Tibial artery (tissue), 4 donors: ENCODE results near the gene TMC3.
A peak's percentile ranks its signal among the peaks of the same experiment; 100 is the strongest.

ENCODE experiments used
- DNase-seq, 2 donors: peaks; one replicate each; pipeline ENCODE4 v3.0.0-alpha.2; 2019
- H3K27ac ChIP-seq, 2 donors: fragments of 200-600 bp; sonication (generic) in 1 of 2; 1 replicate in 1 of 2; 2 replicates in 1 of 2; pipeline ENCODE4 v1.5.1; 2018 to 2019; ENCODE audit warnings: mild to moderate bottlenecking in 1 of 2
- H3K27me3 ChIP-seq, 2 donors: fragments of 200-600 bp; sonication (generic) in 1 of 2; one replicate each; pipeline versions ENCODE4 v1.5.1 to v1.6.0; 2016 to 2019
- H3K36me3 ChIP-seq, 3 donors: fragments of 200-600 bp; sonication (generic) in 2 of 3; one replicate each; pipeline ENCODE4 v1.5.1; 2016 to 2019; ENCODE audit warnings: mild to moderate bottlenecking in 2 of 3
- H3K4me1 ChIP-seq, 4 donors: fragments of 200-600 bp; sonication (generic) in 2 of 4; 1 replicate in 3 of 4; 2 replicates in 1 of 4; pipeline ENCODE4 v1.5.1; 2016 to 2019
- H3K4me3 ChIP-seq, 2 donors: fragments of 200-600 bp; sonication (generic) in 1 of 2; 1 replicate in 1 of 2; 2 replicates in 1 of 2; pipeline ENCODE4 v1.5.1; 2018 to 2019; ENCODE audit warnings: mild to moderate bottlenecking in 2 of 2
- H3K9me3 ChIP-seq, 3 donors: fragments of 200-600 bp; sonication (generic) in 1 of 3; one replicate each; pipeline ENCODE4 v1.5.1; 2016 to 2019
- CTCF ChIP-seq, 2 experiments: fragments of 200-600 bp in 1 of 2; fragments of 450-650 bp in 1 of 2; IDR thresholded peaks; one replicate each; pipeline ENCODE4 v1.5.1; 2017 to 2019; ENCODE audit warnings: antibody characterized with exemption in 2 of 2, mild to moderate bottlenecking in 1 of 2, moderate library complexity in 1 of 2
- intact Hi-C: fragments of 100-400 bp; cut with DNase I; formaldehyde crosslinking; loops from one replicate; pipeline ENCODE4 v1.15.0; 2023; ENCODE audit warnings: low total_unique reads

Gene TMC3

DNA sequence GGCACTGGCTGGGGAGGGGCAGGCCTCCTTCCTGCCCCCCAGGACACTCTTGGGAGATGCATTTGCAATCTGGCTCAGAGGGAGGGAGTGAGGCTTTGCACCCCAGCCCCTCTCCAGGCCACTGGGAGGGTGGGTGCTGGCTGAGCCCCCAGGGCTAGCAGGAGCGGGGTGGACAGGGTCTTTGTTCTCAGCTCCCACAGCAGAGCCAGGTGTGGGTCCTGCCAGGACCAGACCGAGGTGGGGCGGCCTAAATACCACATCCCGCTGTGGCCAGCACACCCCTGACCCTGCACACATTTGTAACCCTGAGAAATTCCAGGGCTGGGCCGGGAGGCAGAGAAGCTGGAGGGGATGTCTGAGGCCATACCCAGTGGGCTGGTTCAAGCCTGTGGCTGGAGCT lies 91.1 kb downstream of the TMC3 start:
- peaks cover 0 to 28% (median 20%) of the 10 kb centered on the region in 3 donors for H3K36me3 ChIP-seq
- no peaks in the 10 kb centered on the region for H3K27me3 ChIP-seq
- TF ChIP-seq CTCF (IDR thresholded peaks at IDR 0.05) = no peak
- DNase-seq = peak in 1 of 2 donors; percentile 63
- no peaks in the 10 kb centered on the region for H3K9me3 ChIP-seq
- no peak overlapping the region for H3K4me3 ChIP-seq
- intact Hi-C loops = no loop called here
- H3K4me1 ChIP-seq = no peaks in the 10 kb centered on the region
- no peak overlapping the region for H3K27ac ChIP-seq

- peak in 1 of 2 donors; percentile 41 for DNase-seq
These were observed 91.5 kb downstream of the TMC3 start for GRCh38 chr15:81282606-81282895.

DNA sequence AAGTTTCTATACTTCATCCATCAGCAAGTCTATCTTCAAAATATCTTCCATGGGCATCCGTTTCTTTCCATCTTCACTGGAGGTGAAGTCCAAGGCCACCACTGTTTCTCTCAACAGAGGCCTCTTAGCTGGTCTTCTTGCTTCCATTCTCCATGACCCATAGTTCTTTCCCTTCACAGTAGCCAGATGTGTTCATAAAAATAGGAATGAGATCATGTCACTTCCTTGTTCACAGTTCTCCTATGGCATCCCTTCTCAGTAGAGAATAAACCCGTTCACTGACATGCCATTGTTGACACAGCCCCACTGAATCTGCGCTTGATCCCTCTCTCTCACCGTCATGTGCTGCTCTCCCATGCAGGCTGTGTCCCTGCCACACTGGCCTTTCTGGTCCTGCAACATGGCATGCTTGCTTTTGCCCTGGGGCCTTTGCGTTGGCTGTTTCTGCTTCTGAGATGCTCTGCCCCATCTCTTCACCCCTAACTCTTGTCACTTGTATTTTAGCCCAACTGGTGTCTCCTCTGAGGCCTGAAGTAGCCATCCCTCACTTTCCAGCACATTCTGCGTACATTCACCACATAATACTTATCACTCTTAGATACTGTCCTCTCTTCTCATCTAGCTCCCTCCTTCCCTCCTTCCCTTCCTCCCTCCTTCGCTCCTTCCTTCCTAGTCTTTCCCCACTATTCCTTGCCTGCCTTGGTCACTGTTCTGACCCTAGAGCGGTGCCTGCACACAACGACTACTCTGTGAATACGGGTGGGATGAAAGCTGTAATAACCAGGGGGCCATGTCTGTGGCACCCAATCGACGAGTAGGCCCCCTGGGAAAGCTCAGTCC lies 92.0 kb downstream of the TMC3 start:
- peak in 1 of 2 donors; percentile 4 for DNase-seq
- no peak for TF ChIP-seq CTCF (IDR thresholded peaks at IDR 0.05)
- intact Hi-C loops = no loop called here

More at GRCh38 chr15:81282606-81282895, 91.5 kb downstream of the TMC3 start:
- no peak for TF ChIP-seq CTCF (IDR thresholded peaks at IDR 0.05)
- Histone ChIP-seq H3K4me3 (no peak overlapping the region), H3K4me1 (no peaks in the 10 kb centered on the region), H3K9me3 (peaks cover 0 to under 1% (median 0%) of the 10 kb centered on the region in 3 donors), H3K27me3 (no peaks in the 10 kb centered on the region), H3K36me3 (peaks cover 0 to 28% (median 19%) of the 10 kb centered on the region in 3 donors), H3K27ac (no peak overlapping the region)
- intact Hi-C loops = no loop called here

DNA sequence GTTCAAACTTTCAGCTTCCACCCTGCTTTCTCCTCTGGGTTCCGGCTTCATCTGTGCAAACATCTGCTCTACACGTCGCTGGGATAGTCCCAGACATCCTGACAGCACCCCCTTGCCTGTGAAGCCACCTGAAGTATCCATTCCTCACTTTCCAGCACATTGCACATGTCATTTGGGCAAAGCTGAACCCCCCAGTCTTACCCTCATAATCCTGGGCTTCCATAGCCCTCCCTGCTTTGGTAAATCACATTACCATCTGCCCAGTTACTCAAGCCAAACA lies 92.6 kb downstream of the TMC3 start:
- Histone ChIP-seq H3K4me3 (no peak overlapping the region), H3K27ac (no peak overlapping the region), H3K4me1 (no peaks in the 10 kb centered on the region), H3K9me3 (peaks cover 0 to 6% (median 3%) of the 10 kb centered on the region in 3 donors), H3K27me3 (no peaks in the 10 kb centered on the region), H3K36me3 (peaks cover 0 to 28% (median 19%) of the 10 kb centered on the region in 3 donors)
- no peak for TF ChIP-seq CTCF (IDR thresholded peaks at IDR 0.05)
- DNase-seq = no peak
- intact Hi-C loops = no loop called here

More for the DNA sequence above, 92.0 kb downstream of the TMC3 start:
- Histone ChIP-seq H3K27ac (no peak overlapping the region), H3K36me3 (peaks cover 0 to 28% (median 19%) of the 10 kb centered on the region in 3 donors), H3K9me3 (peaks cover 0 to 5% (median 3%) of the 10 kb centered on the region in 3 donors), H3K4me1 (no peaks in the 10 kb centered on the region), H3K4me3 (no peak overlapping the region), H3K27me3 (no peaks in the 10 kb centered on the region)
